Gastrocnemius medialis (tissue), 4 donors: ENCODE measurements around the gene LPCAT1. TPM values are rescaled to one million over a fixed set of nuclear protein-coding genes. Genes with fewer than 3 reads are reported as not detected.
"Not testable (repeated sequence)": the region's sequence is repeated elsewhere in the genome, so short reads cannot be mapped to it uniquely, and the experiment has no call there.

Experiments
- ATAC-seq, 2 donors: fragments of 150-250 bp; one replicate each; pipeline ENCODE4 v1.9.1; 2016
- DNase-seq, 2 donors: peaks; one replicate each; pipeline ENCODE4 v3.0.0-alpha.2; 2019
- H3K27ac ChIP-seq, 4 donors: fragments of 200-600 bp; sonication (generic); 1 replicate in 1 of 4; 2 replicates in 3 of 4; pipeline ENCODE4 v1.5.1; 2016 to 2018; ENCODE audit warnings: mild to moderate bottlenecking in 2 of 4, moderate library complexity in 1 of 4
- H3K27me3 ChIP-seq, 3 donors: fragments of 200-600 bp; sonication (generic) in 2 of 3; 1 replicate in 1 of 3; 2 replicates in 2 of 3; pipeline versions ENCODE4 v1.5.1 to v1.6.0; 2016 to 2019; ENCODE audit warnings: mild to moderate bottlenecking in 1 of 3, moderate library complexity in 1 of 3
- H3K36me3 ChIP-seq, 2 donors: fragments of 200-600 bp; sonication (generic) in 1 of 2; one replicate each; pipeline ENCODE4 v1.5.1; 2017 to 2018
- H3K4me1 ChIP-seq, 2 donors: fragments of 200-600 bp; sonication (generic) in 1 of 2; one replicate each; pipeline ENCODE4 v1.5.1; 2016 to 2017; ENCODE audit warnings: mild to moderate bottlenecking in 2 of 2
- H3K4me3 ChIP-seq, 4 donors: fragments of 200-600 bp; sonication (generic) in 3 of 4; 1 replicate in 1 of 4; 2 replicates in 3 of 4; pipeline ENCODE4 v1.5.1; 2016 to 2019; ENCODE audit warnings: mild to moderate bottlenecking in 2 of 4
- H3K9me3 ChIP-seq, 3 donors: fragments of 200-600 bp; sonication (generic) in 2 of 3; 1 replicate in 1 of 3; 2 replicates in 2 of 3; pipeline ENCODE4 v1.5.1; 2016 to 2019
- CTCF ChIP-seq, 5 experiments: fragments of 450-650 bp in 3 of 5; fragments of 200-600 bp in 2 of 5; sonication (generic) in 2 of 5; IDR thresholded peaks in 4 of 5; conservative IDR thresholded peaks in 1 of 5; 1 replicate in 4 of 5; 2 replicates in 1 of 5; pipeline ENCODE4 v1.5.1; 2016 to 2019; ENCODE audit warnings: antibody characterized with exemption in 5 of 5, mild to moderate bottlenecking in 3 of 5, moderate library complexity in 3 of 5
- POLR2A ChIP-seq, 2 donors: fragments of 450-650 bp; IDR thresholded peaks; one replicate each; pipeline ENCODE4 v1.6.1; 2017; ENCODE audit warnings: antibody characterized with exemption in 2 of 2, mild to moderate bottlenecking in 2 of 2, moderate library complexity in 2 of 2
- in situ Hi-C, 4 donors: fragments of 200-750 bp; cut with MboI; loops; one replicate each; pipeline versions ENCODE4 v1.15.0 to v1.8.0; 2017; ENCODE audit warnings: low sequenced_read_pairs in 4 of 4
- intact Hi-C: fragments of 100-400 bp; cut with DNase I; formaldehyde crosslinking; loops from one replicate; pipeline ENCODE4 v1.15.1; 2023; ENCODE audit warnings: low total_unique reads
- total RNA-seq, 4 donors: library from RNA; depleted of rRNA; stranded (reverse); fragments of >200 nt; gene quantifications; one replicate each; pipeline versions ENCODE4 v1.1.0 to v1.2.3, GENCODE V29; 2016

LPCAT1 gene
- total RNA-seq, 4 donors from 2014 or later = 1.4 to 9.2 (median 4.2) TPM

GRCh38 chr5:1463326-1464095 is 60.2 kb downstream of the LPCAT1 start:
- no peaks in the 10 kb centered on the region for H3K9me3 ChIP-seq
- in situ Hi-C loops = no loop called here
- no peak for DNase-seq

GRCh38 chr5:1462358-1462757 is 61.4 kb downstream of the LPCAT1 start:
- no peak for ATAC-seq
- TF ChIP-seq POLR2A (IDR thresholded peaks at IDR 0.05) (no peak), CTCF (IDR thresholded peaks at IDR 0.05 in 4 of 5, conservative IDR thresholded peaks at IDR 0.05 in 1 of 5) (no peak)
- Histone ChIP-seq H3K9me3 (no peaks in the 10 kb centered on the region), H3K27ac (no peak overlapping the region), H3K36me3 (no peaks in the 10 kb centered on the region), H3K4me1 (no peaks in the 10 kb centered on the region), H3K4me3 (no peak overlapping the region), H3K27me3 (peaks cover 0 to 9% (median 4%) of the 10 kb centered on the region in 3 donors)
- intact Hi-C loops (no loop called here), in situ Hi-C loops (no loop called here)
- DNase-seq = no peak

More at GRCh38 chr5:1463326-1464095, 60.2 kb downstream of the LPCAT1 start:
- no peak for ATAC-seq
- H3K27me3 ChIP-seq = peaks cover 0 to 9% (median 4%) of the 10 kb centered on the region in 3 donors
- no peaks in the 10 kb centered on the region for H3K36me3 ChIP-seq
- TF ChIP-seq POLR2A (IDR thresholded peaks at IDR 0.05) = no peak
- TF ChIP-seq CTCF (IDR thresholded peaks at IDR 0.05 in 4 of 5, conservative IDR thresholded peaks at IDR 0.05 in 1 of 5) = no peak
- H3K4me3 ChIP-seq = no peak overlapping the region
- no peaks in the 10 kb centered on the region for H3K4me1 ChIP-seq
- no peak overlapping the region for H3K27ac ChIP-seq
- intact Hi-C loops = no loop called here

DNA sequence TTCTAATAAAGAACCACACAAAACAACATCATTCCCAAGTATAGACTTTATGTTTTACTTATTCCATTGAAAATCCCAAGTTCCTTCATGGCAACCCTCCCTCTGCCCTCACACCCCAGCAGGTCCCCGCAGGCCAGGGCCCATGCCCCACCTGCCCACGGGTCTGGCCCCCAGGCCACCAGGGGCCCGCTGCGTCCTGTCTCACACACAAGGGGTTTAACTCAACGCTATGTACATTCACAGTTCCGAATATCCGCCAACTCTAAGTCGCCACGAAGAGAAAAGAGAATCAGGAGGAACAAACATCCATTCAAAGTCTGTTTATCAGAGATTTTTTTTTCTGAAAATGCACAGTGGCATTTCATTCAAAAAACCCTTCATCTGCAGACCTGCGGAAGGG is 62.4 kb downstream of the LPCAT1 start:
- in situ Hi-C loops (no loop called here), intact Hi-C loops (no loop called here)
- H3K4me1 ChIP-seq = no peaks in the 10 kb centered on the region
- ATAC-seq = no peak
- H3K27me3 ChIP-seq = peaks cover 0 to 9% (median 4%) of the 10 kb centered on the region in 3 donors
- no peaks in the 10 kb centered on the region for H3K9me3 ChIP-seq
- no peak for DNase-seq
- H3K36me3 ChIP-seq = no peaks in the 10 kb centered on the region
- no peak overlapping the region for H3K4me3 ChIP-seq
- H3K27ac ChIP-seq = no peak overlapping the region
- no peak for TF ChIP-seq CTCF (IDR thresholded peaks at IDR 0.05 in 4 of 5, conservative IDR thresholded peaks at IDR 0.05 in 1 of 5)
- TF ChIP-seq POLR2A (IDR thresholded peaks at IDR 0.05) = no peak

- no peak overlapping the region for H3K4me3 ChIP-seq
- no peaks in the 10 kb centered on the region for H3K4me1 ChIP-seq
- ATAC-seq (no peak), DNase-seq (no peak)
- in situ Hi-C loops = no loop called here
- no peaks in the 10 kb centered on the region for H3K36me3 ChIP-seq
- H3K27me3 ChIP-seq = peaks cover 0 to 9% (median 7%) of the 10 kb centered on the region in 3 donors
- peaks cover 0 to 3% (median 0%) of the 10 kb centered on the region in 3 donors for H3K9me3 ChIP-seq
- no peak for TF ChIP-seq POLR2A (IDR thresholded peaks at IDR 0.05)
- no peak for TF ChIP-seq CTCF (IDR thresholded peaks at IDR 0.05 in 4 of 5, conservative IDR thresholded peaks at IDR 0.05 in 1 of 5)
- intact Hi-C loops = no loop called here
- no peak overlapping the region for H3K27ac ChIP-seq
Observed at GRCh38 chr5:1460054-1460682, 63.6 kb downstream of the LPCAT1 start.

GRCh38 chr5:1459435-1459834 is 64.3 kb downstream of the LPCAT1 start:
- intact Hi-C loops, H3K4me1 ChIP-seq, H3K4me3 ChIP-seq, in situ Hi-C loops, H3K9me3 ChIP-seq, ATAC-seq, H3K27ac ChIP-seq, H3K27me3 ChIP-seq, H3K36me3 ChIP-seq, DNase-seq: not testable (repeated sequence)

DNA sequence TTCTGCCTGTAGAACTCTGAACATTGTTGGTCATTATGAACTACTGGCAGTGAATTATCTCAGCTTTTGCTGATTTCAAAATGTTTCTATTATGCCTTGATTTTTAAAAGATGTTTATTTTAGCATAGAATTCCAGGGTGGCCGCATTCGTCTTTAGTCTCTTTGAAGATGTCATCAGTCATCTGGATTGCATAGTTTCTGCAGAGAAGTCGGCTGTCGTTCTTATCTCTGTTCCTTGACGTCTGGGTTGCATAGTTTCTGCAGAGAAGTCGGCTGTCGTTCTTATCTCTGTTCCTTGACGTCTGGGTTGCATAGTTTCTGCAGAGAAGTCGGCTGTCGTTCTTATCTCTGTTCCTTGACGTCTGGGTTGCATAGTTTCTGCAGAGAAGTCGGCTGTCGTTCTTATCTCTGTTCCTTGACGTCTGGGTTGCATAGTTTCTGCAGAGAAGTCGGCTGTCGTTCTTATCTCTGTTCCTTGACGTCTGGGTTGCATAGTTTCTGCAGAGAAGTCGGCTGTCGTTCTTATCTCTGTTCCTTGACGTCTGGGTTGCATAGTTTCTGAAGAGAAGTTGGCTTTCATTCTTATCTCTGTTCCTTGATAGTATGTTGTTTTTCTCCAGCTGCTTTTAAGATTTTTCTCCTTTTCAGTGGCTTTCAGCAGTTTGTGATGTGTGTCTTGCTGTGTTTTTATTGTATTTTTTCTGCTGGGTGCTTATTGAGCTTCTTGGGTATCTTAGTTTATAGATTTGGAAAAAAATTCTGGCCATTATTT is 67.5 kb downstream of the LPCAT1 start:
- H3K4me3 ChIP-seq, H3K4me1 ChIP-seq, H3K27ac ChIP-seq, H3K9me3 ChIP-seq, H3K36me3 ChIP-seq, DNase-seq, intact Hi-C loops, ATAC-seq, in situ Hi-C loops: not testable (repeated sequence)
- H3K27me3 ChIP-seq = peaks cover 4 to 22% (median 9%) of the 10 kb centered on the region in 3 donors
